ENCODE data around the gene HBZ. TPM values are rescaled to one million over a fixed set of nuclear protein-coding genes. Genes with fewer than 3 reads are reported as not detected.
A peak's percentile ranks its signal among the peaks of the same experiment; 100 is the strongest.
"Not testable (repeated sequence)": the region's sequence is repeated elsewhere in the genome, so short reads cannot be mapped to it uniquely, and the experiment has no call there.

HBZ gene
- polyA plus RNA-seq, 3 donors, result 1.8 to 3.1 (median 2.4) TPM

DNA sequence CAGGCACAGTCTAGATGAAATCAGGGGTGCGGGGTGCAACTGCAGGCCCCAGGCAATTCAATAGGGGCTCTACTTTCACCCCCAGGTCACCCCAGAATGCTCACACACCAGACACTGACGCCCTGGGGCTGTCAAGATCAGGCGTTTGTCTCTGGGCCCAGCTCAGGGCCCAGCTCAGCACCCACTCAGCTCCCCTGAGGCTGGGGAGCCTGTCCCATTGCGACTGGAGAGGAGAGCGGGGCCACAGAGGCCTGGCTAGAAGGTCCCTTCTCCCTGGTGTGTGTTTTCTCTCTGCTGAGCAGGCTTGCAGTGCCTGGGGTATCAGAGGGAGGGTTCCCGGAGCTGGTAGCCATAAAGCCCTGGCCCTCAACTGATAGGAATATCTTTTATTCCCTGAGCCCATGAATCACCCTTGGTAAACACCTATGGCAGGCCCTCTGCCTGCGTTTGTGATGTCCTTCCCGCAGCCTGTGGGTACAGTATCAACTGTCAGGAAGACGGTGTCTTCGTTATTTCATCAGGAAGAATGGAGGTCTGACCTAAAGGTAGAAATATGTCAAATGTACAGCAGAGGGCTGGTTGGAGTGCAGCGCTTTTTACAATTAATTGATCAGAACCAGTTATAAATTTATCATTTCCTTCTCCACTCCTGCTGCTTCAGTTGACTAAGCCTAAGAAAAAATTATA, 25.7 kb downstream of the HBZ start:
- no peak for DNase-seq

GRCh38 chr16:178668-179015, 26.2 kb downstream of the HBZ start:
- DNase-seq, result no peak

DNA sequence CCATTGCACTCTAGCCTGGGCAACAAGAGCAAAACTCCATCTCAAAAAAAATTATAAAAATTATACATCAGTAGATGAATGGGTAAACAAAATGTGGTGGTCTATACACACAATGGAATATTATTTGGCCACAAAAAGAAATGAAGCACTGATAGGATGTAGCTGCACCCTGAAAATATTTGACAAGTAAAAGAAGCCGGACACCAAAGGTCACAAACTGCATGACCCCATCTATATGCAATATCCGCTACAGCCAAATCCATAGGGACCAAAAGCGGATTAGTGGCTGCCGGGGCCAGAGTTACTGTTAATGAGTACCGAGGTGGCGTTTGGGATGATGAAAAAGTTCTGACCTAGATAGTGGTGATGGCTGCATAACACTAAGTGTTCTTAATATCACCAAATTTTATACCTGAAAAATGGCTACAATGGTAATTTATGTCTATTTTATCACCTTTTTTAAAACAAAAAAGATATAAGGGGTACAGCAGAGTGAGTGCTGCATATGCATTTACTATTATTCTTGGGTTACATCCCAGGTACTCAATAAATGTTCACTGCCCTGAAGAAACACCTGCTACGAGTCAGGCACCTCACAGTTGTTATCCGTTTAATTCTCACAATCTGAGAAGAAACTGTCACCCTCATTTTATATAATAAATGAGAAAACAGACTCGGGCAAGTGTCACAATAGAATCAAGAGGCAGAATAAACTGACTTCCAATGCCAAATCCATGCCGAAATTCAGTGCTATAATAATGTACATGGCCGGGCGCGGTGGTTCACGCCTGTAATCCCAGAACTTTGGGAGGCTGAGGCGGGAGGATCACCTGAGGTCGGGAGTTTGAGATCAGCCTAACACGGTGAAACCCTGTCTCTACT, 27.0 kb downstream of the HBZ start:
- no peak for DNase-seq

- DNase-seq, result no peak
Observed at GRCh38 chr16:180101-180675, 27.7 kb downstream of the HBZ start, which contains the start of gene HBQ1. Gene HBQ1 (plus strand): TSS chr16:180459. CDS start chr16:180487, 28 bp downstream.

GRCh38 chr16:180681-181564, 28.5 kb downstream of the HBZ start:
- DNase-seq, result no peak

GRCh38 chr16:181565-182021, 29.1 kb downstream of the HBZ start:
- peak; percentile 52 for DNase-seq

GRCh38 chr16:183005-183404, 30.6 kb downstream of the HBZ start:
- DNase-seq, result no peak

- DNase-seq, result no peak
Observed at GRCh38 chr16:185213-185612, 32.8 kb downstream of the HBZ start.

GRCh38 chr16:185691-186090, 33.2 kb downstream of the HBZ start:
- no peak for DNase-seq

GRCh38 chr16:187330-187729, 34.9 kb downstream of the HBZ start:
- DNase-seq, result no peak

DNA sequence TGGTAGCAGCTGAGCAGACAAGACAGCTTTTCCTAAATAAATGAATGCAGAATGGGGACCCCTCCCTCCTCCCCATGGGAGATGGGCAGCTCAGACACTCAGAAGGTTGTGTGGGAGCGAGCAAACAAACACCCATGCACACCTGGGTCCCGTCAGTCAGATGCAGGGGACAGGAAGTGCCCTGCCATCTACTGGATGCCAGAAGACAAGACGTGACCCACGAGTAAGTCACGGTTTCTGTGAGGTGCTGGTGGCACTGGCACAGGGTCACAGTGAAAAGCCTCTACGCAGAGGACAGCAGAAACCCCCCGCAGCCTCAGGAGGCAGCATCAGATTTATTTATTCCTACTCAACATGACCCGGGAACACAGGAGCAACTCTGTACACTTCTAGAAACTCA, 36.2 kb downstream of the HBZ start:
- DNase-seq, result no peak

- DNase-seq, result no peak
Observed at GRCh38 chr16:189604-190186, 37.3 kb downstream of the HBZ start.

DNA sequence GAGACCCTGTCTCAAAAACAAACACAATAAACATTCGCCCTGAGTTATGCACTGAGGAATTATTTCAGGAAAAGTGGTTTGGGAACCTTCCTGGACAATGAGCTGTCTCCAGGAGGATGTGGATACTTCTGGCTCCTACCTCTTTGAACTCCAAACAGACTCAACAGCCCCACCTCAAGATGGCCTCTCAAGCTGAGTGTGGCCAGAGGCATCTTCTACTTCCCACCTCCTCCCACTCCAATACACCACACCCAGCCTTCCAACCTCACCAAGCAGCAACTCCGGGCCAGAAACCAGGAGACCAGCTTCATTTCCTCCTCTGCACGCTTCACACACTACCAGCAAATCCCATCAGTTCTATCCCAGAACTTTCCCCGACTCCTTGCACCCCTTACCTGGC, 39.4 kb downstream of the HBZ start:
- no peak for DNase-seq

DNA sequence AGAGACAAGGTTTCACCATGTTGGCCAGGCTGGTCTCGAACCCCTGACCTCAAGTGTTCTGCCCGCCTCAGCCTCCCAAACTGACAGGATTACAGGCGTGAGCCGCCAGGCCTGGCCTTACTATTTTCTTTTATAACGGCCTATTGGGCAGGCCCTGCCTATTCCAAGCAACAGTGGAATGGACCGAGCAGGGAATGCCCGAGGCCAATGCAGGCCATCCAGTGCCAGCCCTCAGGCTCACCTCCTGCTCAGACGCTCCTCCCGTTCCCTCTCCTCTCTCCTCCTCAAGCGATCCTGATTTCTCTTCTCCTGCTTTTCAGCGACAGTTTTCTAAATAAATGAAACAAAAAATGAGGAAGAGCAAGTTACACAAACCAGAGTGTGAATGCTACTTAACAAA, 40.2 kb downstream of the HBZ start:
- no peak for DNase-seq

- no peak for DNase-seq
Observed at GRCh38 chr16:193441-193840, 41.0 kb downstream of the HBZ start.

- no peak for DNase-seq
Observed at GRCh38 chr16:194516-194915, 42.1 kb downstream of the HBZ start.

- DNase-seq, result no peak
Observed at GRCh38 chr16:200388-200787, 47.9 kb downstream of the HBZ start.

- DNase-seq, result no peak
Observed at GRCh38 chr16:203246-203645, 50.8 kb downstream of the HBZ start.

DNA sequence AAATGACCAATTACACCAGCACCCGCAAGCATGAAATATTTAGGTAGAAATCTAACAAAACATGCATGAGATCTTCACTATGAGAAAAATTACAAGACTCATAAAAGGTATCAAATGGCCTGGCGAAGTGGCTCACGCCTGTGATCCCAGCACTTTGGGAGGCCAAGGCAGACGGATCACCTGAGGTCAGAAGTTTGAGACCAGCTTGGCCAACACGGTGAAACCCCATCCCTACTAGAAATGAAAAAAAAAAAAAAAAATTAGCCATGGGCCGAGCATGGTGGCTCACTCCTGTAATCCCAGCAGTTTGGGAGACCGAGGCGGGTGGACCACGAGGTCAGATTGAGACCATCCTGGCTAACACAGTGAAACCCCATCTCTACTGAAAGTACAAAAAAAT, 51.6 kb downstream of the HBZ start:
- DNase-seq, result not testable (repeated sequence)

Measured in renal pelvis (tissue), 4 donors.